ENCODE measurements around the gene MCC.

- TF ChIP-seq CTCF (conservative IDR thresholded peaks at IDR 0.05; ENCODE audit: low read depth, low read length) (no peak), EZH2 (IDR thresholded peaks at IDR 0.05; ENCODE audit: low read length, unreplicated experiment) (no peak), EZH2phosphoT487 (IDR thresholded peaks at IDR 0.05; ENCODE audit: borderline replicate concordance, low read length) (no peak)
Observed at GRCh38 chr5:113156271-113156877, 331.9 kb downstream of the MCC start.

Measured in PC-3 (cell line).